Measurements from ENCODE around the gene RAB24.
"Not testable (repeated sequence)": the region's sequence is repeated elsewhere in the genome, so short reads cannot be mapped to it uniquely, and the experiment has no call there.

The RAB24 gene

GRCh38 chr5:177310332-177310731 lies 6.8 kb upstream of the RAB24 start:
- DNase-seq (ENCODE audit: low read depth) = no peak
- H3K4me3 ChIP-seq (replicated peaks; ENCODE audit: low read depth, low read length) = peak overlapping the region; percentile 63

GRCh38 chr5:177309351-177310191 lies 6.1 kb upstream of the RAB24 start:
- DNase-seq (ENCODE audit: low read depth) = peak; percentile 75
- H3K4me3 ChIP-seq (replicated peaks; ENCODE audit: low read depth, low read length) = no peak overlapping the region
- TF ChIP-seq CTCF (IDR thresholded peaks at IDR 0.05; ENCODE audit: low read length, missing control alignments) = peak; percentile 96

More at GRCh38 chr5:177310332-177310731, 6.8 kb upstream of the RAB24 start:
- no peak for TF ChIP-seq CTCF (IDR thresholded peaks at IDR 0.05; ENCODE audit: low read length, missing control alignments)

GRCh38 chr5:177308740-177309139 lies 5.2 kb upstream of the RAB24 start:
- TF ChIP-seq CTCF (IDR thresholded peaks at IDR 0.05; ENCODE audit: low read length, missing control alignments) = no peak
- no peak for DNase-seq (ENCODE audit: low read depth)
- H3K4me3 ChIP-seq (replicated peaks; ENCODE audit: low read depth, low read length) = no peak overlapping the region

GRCh38 chr5:177307544-177308363 lies 4.2 kb upstream of the RAB24 start:
- TF ChIP-seq CTCF (IDR thresholded peaks at IDR 0.05; ENCODE audit: low read length, missing control alignments) = no peak
- DNase-seq (ENCODE audit: low read depth) = no peak
- H3K4me3 ChIP-seq (replicated peaks; ENCODE audit: low read depth, low read length) = no peak overlapping the region

- H3K4me3 ChIP-seq (replicated peaks; ENCODE audit: low read depth, low read length) = no peak overlapping the region
- TF ChIP-seq CTCF (IDR thresholded peaks at IDR 0.05; ENCODE audit: low read length, missing control alignments) = no peak
- peak; percentile 68 for DNase-seq (ENCODE audit: low read depth)
Observed at GRCh38 chr5:177306674-177307543, 3.4 kb upstream of the RAB24 start.

GRCh38 chr5:177306103-177306640 lies 2.7 kb upstream of the RAB24 start:
- not testable (repeated sequence) for DNase-seq (ENCODE audit: low read depth); H3K4me3 ChIP-seq (replicated peaks; ENCODE audit: low read depth, low read length)
